Liver (tissue), 9 donors: Measurements from ENCODE around the gene KRT33B. TPM values are rescaled to one million over a fixed set of nuclear protein-coding genes. Genes with fewer than 3 reads are reported as not detected.

Source experiments
- DNase-seq: peaks from one replicate; pipeline ENCODE4 v3.0.0-alpha.2; 2017; ENCODE audit warnings: low spot score
- H3K27ac ChIP-seq, 2 donors: one replicate each; pipeline ENCODE4 v1.7.0; 2013; ENCODE audit warnings: inconsistent platforms in 2 of 2, low read length in 2 of 2, control low read depth in 1 of 2, low read depth in 1 of 2, mild to moderate bottlenecking in 1 of 2
- H3K27me3 ChIP-seq, 4 donors: one replicate each; pipeline versions ENCODE4 v1.6.1 to v1.7.0; 2013; ENCODE audit warnings: low read length in 3 of 4, inconsistent platforms in 1 of 4, mild to moderate bottlenecking in 1 of 4, moderate library complexity in 1 of 4; ENCODE audit not compliant: control insufficient read depth in 4 of 4, insufficient read depth in 4 of 4
- H3K36me3 ChIP-seq, 4 donors: one replicate each; pipeline versions ENCODE4 v1.6.1 to v1.7.0; 2013; ENCODE audit warnings: low read length in 3 of 4, mild to moderate bottlenecking in 3 of 4, low read depth in 1 of 4, moderate library complexity in 1 of 4; ENCODE audit not compliant: control insufficient read depth in 4 of 4, insufficient read depth in 3 of 4
- H3K4me1 ChIP-seq, 4 donors: one replicate each; pipeline versions ENCODE4 v1.6.1 to v1.7.0; 2013; ENCODE audit warnings: low read length in 3 of 4, mild to moderate bottlenecking in 3 of 4, moderate library complexity in 1 of 4; ENCODE audit not compliant: control insufficient read depth in 4 of 4, insufficient read depth in 4 of 4
- H3K4me3 ChIP-seq, 3 donors: one replicate each; pipeline versions ENCODE4 v1.6.1 to v1.7.0; 2013; ENCODE audit warnings: low read length in 3 of 3, control low read depth in 1 of 3, low read depth in 1 of 3, mild to moderate bottlenecking in 1 of 3
- H3K9ac ChIP-seq, 2 donors: one replicate each; pipeline ENCODE4 v1.7.0; 2013; ENCODE audit warnings: low read length in 2 of 2, mild to moderate bottlenecking in 2 of 2, moderate library complexity in 2 of 2, control low read depth in 1 of 2, low read depth in 1 of 2
- H3K9me3 ChIP-seq, 4 donors: one replicate each; pipeline versions ENCODE4 v1.6.1 to v1.7.0; 2013; ENCODE audit warnings: low read length in 3 of 4; ENCODE audit not compliant: control insufficient read depth in 4 of 4
- EGR1 ChIP-seq, 2 donors: IDR thresholded peaks; 2 replicates each; pipeline ENCODE4 v1.6.1; 2016 to 2018; ENCODE audit warnings: antibody characterized with exemption in 2 of 2, low read depth in 2 of 2
- FOXA1 ChIP-seq: IDR thresholded peaks from 2 replicates; pipeline ENCODE4 v1.6.1; 2016; ENCODE audit warnings: antibody characterized with exemption
- FOXA2 ChIP-seq: IDR thresholded peaks from 2 replicates; pipeline ENCODE4 v1.6.1; 2016; ENCODE audit warnings: antibody characterized with exemption
- GABPA ChIP-seq, 2 donors: IDR thresholded peaks in 1 of 2; conservative IDR thresholded peaks in 1 of 2; 2 replicates each; pipeline ENCODE4 v1.6.1; 2016; ENCODE audit warnings: antibody characterized with exemption in 2 of 2, mild to moderate bottlenecking in 1 of 2, moderate library complexity in 1 of 2
- HNF4A ChIP-seq, 2 donors: conservative IDR thresholded peaks; 2 replicates each; pipeline ENCODE4 v1.6.1; 2016; ENCODE audit warnings: antibody characterized with exemption in 2 of 2, mild to moderate bottlenecking in 2 of 2
- HNF4G ChIP-seq: IDR thresholded peaks from 2 replicates; pipeline ENCODE4 v1.6.1; 2016; ENCODE audit warnings: antibody characterized with exemption
- JUND ChIP-seq, 2 donors: IDR thresholded peaks; 2 replicates each; pipeline ENCODE4 v1.6.1; 2016; ENCODE audit warnings: antibody characterized with exemption in 2 of 2
- NR2F2 ChIP-seq: IDR thresholded peaks from 2 replicates; pipeline ENCODE4 v1.6.1; 2016; ENCODE audit warnings: antibody characterized with exemption
- RAD21 ChIP-seq, 2 donors: IDR thresholded peaks; 2 replicates each; pipeline ENCODE4 v1.6.1; 2016; ENCODE audit warnings: antibody characterized with exemption in 2 of 2, mild to moderate bottlenecking in 2 of 2
- RXRA ChIP-seq, 2 donors: IDR thresholded peaks; 2 replicates each; pipeline ENCODE4 v1.6.1; 2017 to 2018; ENCODE audit warnings: antibody characterized with exemption in 2 of 2, mild to moderate bottlenecking in 1 of 2
- SP1 ChIP-seq: IDR thresholded peaks from 2 replicates; pipeline ENCODE4 v1.6.1; 2018; ENCODE audit warnings: antibody characterized with exemption, mild to moderate bottlenecking
- TAF1 ChIP-seq: conservative IDR thresholded peaks from 2 replicates; pipeline ENCODE4 v1.6.1; 2016; ENCODE audit warnings: antibody characterized with exemption, mild to moderate bottlenecking
- YY1 ChIP-seq: IDR thresholded peaks from 2 replicates; pipeline ENCODE4 v1.6.1; 2016; ENCODE audit warnings: antibody characterized with exemption, mild to moderate bottlenecking
- WGBS: extraction: QIAGEN DNeasy Blood & Tissue Kit; methylation state at CpG from one replicate; pipeline ENCODE4 v1.1.7; 2013; 5-methylcytosine and 5-hydroxymethylcytosine counted together
- polyA plus RNA-seq, 2 donors: library from polyadenylated mRNA; stranded (reverse) in 1 of 2; unstranded in 1 of 2; fragments of 200-250 nt in 1 of 2; fragments of >200 nt in 1 of 2; fragmentation: Nextera tagmentation in 1 of 2; extraction: Ambion mirVana in 1 of 2; gene quantifications; one replicate each; pipeline versions ENCODE4 v1.2.1 to v1.2.3, GENCODE V29; 2013 to 2015
- total RNA-seq, 2 donors: library from RNA; depleted of rRNA; stranded (reverse); fragments of >200 nt; gene quantifications; one replicate each; pipeline ENCODE4 v1.2.3, GENCODE V29; 2014
- TF ChIP-seq, protein P1 (sequence below): IDR thresholded peaks from 2 replicates; pipeline ENCODE4 v1.6.1; 2016; ENCODE audit warnings: antibody characterized with exemption
- TF ChIP-seq, protein P2 (sequence below): fragments of 150-350 bp; IDR thresholded peaks from 2 replicates; pipeline ENCODE4 v1.5.1; 2017; ENCODE audit warnings: improper control_type of control experiment, low read depth, low read length; ENCODE audit not compliant: missing input control
- TF ChIP-seq, protein P3 (sequence below): IDR thresholded peaks from 2 replicates; pipeline ENCODE4 v1.6.1; 2016; ENCODE audit warnings: antibody characterized with exemption
- TF ChIP-seq, protein P4 (sequence below): IDR thresholded peaks from 2 replicates; pipeline ENCODE4 v1.6.1; 2016; ENCODE audit warnings: antibody characterized with exemption
- donor health status: healthy.
- donor health status: healthy.
- donor health status: healthy.
- donor health status: healthy.
- donor health status: healthy.

The KRT33B gene
- total and polyA plus RNA-seq, 4 donors = not detected

DNA sequence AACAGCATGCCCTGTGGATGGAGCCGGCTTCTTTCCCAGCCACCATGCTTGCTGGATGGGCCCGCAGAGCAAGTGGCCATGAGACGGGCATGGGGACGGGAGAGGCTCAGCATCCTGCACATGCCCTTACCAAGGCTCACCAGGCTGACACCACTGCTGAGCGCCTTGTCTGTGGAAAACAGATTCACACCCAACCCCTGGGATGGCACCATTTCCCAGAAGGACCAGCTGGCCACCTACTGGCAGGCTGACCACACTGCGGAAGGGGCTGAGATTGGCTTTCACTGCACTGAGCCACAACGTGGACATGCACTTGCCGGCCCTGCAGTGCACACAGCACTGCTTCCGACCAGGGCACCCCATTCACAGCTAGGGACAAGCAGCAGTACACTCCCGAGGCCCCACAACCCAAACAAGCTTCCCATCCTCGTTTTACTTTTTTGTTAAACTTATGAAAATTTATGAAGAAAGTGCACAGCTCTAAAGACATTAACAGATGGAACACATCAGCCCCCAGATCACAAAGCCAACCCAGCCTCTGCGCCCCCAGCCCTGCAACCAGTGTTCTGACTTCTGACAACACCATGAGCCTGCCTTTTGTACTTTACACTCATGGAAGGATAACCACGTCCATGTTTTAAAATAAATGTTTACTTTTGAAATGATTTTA lies 40.2 kb downstream of the KRT33B start:
- WGBS = 50% methylated on average over 13 of the region's 13 CpGs
- TF ChIP-seq, protein P1, sequence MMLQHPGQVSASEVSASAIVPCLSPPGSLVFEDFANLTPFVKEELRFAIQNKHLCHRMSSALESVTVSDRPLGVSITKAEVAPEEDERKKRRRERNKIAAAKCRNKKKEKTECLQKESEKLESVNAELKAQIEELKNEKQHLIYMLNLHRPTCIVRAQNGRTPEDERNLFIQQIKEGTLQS = no peak
- TF ChIP-seq EGR1 (IDR thresholded peaks at IDR 0.05; ENCODE audit: low read depth in 2 of 2) = no peak
- TF ChIP-seq HNF4G = no peak
- no peak for TF ChIP-seq FOXA1
- TF ChIP-seq, protein P2, sequence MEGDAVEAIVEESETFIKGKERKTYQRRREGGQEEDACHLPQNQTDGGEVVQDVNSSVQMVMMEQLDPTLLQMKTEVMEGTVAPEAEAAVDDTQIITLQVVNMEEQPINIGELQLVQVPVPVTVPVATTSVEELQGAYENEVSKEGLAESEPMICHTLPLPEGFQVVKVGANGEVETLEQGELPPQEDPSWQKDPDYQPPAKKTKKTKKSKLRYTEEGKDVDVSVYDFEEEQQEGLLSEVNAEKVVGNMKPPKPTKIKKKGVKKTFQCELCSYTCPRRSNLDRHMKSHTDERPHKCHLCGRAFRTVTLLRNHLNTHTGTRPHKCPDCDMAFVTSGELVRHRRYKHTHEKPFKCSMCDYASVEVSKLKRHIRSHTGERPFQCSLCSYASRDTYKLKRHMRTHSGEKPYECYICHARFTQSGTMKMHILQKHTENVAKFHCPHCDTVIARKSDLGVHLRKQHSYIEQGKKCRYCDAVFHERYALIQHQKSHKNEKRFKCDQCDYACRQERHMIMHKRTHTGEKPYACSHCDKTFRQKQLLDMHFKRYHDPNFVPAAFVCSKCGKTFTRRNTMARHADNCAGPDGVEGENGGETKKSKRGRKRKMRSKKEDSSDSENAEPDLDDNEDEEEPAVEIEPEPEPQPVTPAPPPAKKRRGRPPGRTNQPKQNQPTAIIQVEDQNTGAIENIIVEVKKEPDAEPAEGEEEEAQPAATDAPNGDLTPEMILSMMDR = peak; percentile 51
- no peak for TF ChIP-seq JUND (IDR thresholded peaks at IDR 0.05)
- TF ChIP-seq, protein P3, sequence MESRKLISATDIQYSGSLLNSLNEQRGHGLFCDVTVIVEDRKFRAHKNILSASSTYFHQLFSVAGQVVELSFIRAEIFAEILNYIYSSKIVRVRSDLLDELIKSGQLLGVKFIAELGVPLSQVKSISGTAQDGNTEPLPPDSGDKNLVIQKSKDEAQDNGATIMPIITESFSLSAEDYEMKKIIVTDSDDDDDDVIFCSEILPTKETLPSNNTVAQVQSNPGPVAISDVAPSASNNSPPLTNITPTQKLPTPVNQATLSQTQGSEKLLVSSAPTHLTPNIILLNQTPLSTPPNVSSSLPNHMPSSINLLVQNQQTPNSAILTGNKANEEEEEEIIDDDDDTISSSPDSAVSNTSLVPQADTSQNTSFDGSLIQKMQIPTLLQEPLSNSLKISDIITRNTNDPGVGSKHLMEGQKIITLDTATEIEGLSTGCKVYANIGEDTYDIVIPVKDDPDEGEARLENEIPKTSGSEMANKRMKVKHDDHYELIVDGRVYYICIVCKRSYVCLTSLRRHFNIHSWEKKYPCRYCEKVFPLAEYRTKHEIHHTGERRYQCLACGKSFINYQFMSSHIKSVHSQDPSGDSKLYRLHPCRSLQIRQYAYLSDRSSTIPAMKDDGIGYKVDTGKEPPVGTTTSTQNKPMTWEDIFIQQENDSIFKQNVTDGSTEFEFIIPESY = no peak
- TF ChIP-seq FOXA2 = no peak
- TF ChIP-seq, protein P4, sequence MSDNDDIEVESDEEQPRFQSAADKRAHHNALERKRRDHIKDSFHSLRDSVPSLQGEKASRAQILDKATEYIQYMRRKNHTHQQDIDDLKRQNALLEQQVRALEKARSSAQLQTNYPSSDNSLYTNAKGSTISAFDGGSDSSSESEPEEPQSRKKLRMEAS = no peak
- no peak for TF ChIP-seq HNF4A (conservative IDR thresholded peaks at IDR 0.05)
- peak; percentile 55 to 75 for TF ChIP-seq RAD21 (IDR thresholded peaks at IDR 0.05)
- TF ChIP-seq GABPA (IDR thresholded peaks at IDR 0.05 in 1 of 2, conservative IDR thresholded peaks at IDR 0.05 in 1 of 2) = no peak
- TF ChIP-seq NR2F2 = no peak
- DNase-seq = no peak
- Histone ChIP-seq H3K4me1 (no peaks in the 10 kb centered on the region), H3K27me3 (no peaks in the 10 kb centered on the region), H3K9ac (no peak overlapping the region), H3K4me3 (no peak overlapping the region), H3K9me3 (no peaks in the 10 kb centered on the region), H3K27ac (no peak overlapping the region), H3K36me3 (no peaks in the 10 kb centered on the region)

DNA sequence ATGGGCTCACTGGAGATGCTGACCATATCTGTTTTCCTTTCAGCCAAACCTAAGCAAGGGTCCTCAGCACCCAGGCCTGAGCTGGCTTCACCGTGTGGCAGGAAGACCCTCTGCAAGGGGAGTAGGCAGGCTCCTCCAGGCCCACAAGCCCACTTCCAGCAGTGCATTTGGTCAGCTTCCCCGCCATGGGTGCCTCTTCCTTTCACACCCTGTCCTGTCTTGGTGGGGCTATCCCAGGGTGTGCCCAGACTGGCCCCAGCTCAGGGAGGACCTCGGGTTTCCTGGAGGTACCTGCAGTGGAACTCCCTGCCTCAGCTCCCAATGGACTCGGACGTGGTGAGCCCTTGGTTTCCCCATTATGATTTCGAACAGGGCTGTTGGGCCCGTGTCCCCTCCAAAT lies 41.4 kb downstream of the KRT33B start:
- no peaks in the 10 kb centered on the region for H3K4me1 ChIP-seq
- no peak overlapping the region for H3K27ac ChIP-seq
- H3K4me3 ChIP-seq = no peak overlapping the region
- no peak overlapping the region for H3K9ac ChIP-seq
- 89% methylated on average over 7 of the region's 7 CpGs for WGBS
- TF ChIP-seq, protein P2 = no peak
- TF ChIP-seq HNF4A (conservative IDR thresholded peaks at IDR 0.05) (no peak), JUND (IDR thresholded peaks at IDR 0.05) (no peak), FOXA1 (no peak), RAD21 (IDR thresholded peaks at IDR 0.05) (no peak), GABPA (IDR thresholded peaks at IDR 0.05 in 1 of 2, conservative IDR thresholded peaks at IDR 0.05 in 1 of 2) (no peak), YY1 (no peak), RXRA (IDR thresholded peaks at IDR 0.05) (no peak), TAF1 (no peak), FOXA2 (no peak), EGR1 (IDR thresholded peaks at IDR 0.05; ENCODE audit: low read depth in 2 of 2) (no peak), SP1 (no peak)
- TF ChIP-seq, protein P1 = no peak
- H3K27me3 ChIP-seq = no peaks in the 10 kb centered on the region
- H3K36me3 ChIP-seq = no peaks in the 10 kb centered on the region
- no peak for DNase-seq
- H3K9me3 ChIP-seq = no peaks in the 10 kb centered on the region
